Esophagus muscularis mucosa (tissue), 4 donors: ENCODE results near the gene IRAG1.

Experiments used
- EP300 ChIP-seq: sonication (generic); formaldehyde crosslinking; IDR thresholded peaks from one replicate; pipeline ENCODE4 v1.6.1; 2017; ENCODE audit warnings: antibody characterized with exemption
- POLR2AphosphoS5 ChIP-seq, 2 donors: sonication (generic); formaldehyde crosslinking; IDR thresholded peaks; one replicate each; pipeline ENCODE4 v1.6.1; 2017; ENCODE audit warnings: antibody characterized with exemption in 2 of 2
- TF ChIP-seq, protein P1 (sequence below), 3 experiments: fragments of 200-600 bp in 2 of 3; fragments of 450-650 bp in 1 of 3; sonication (generic) in 2 of 3; IDR thresholded peaks; one replicate each; pipeline ENCODE4 v1.5.1; 2017 to 2019; ENCODE audit warnings: antibody characterized with exemption in 3 of 3, mild to moderate bottlenecking in 2 of 3, moderate library complexity in 1 of 3

- no peak for TF ChIP-seq POLR2AphosphoS5 (IDR thresholded peaks at IDR 0.05)
- TF ChIP-seq, protein P1, sequence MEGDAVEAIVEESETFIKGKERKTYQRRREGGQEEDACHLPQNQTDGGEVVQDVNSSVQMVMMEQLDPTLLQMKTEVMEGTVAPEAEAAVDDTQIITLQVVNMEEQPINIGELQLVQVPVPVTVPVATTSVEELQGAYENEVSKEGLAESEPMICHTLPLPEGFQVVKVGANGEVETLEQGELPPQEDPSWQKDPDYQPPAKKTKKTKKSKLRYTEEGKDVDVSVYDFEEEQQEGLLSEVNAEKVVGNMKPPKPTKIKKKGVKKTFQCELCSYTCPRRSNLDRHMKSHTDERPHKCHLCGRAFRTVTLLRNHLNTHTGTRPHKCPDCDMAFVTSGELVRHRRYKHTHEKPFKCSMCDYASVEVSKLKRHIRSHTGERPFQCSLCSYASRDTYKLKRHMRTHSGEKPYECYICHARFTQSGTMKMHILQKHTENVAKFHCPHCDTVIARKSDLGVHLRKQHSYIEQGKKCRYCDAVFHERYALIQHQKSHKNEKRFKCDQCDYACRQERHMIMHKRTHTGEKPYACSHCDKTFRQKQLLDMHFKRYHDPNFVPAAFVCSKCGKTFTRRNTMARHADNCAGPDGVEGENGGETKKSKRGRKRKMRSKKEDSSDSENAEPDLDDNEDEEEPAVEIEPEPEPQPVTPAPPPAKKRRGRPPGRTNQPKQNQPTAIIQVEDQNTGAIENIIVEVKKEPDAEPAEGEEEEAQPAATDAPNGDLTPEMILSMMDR (IDR thresholded peaks at IDR 0.05) = no peak
- TF ChIP-seq EP300 = no peak
Measured at GRCh38 chr11:10655227-10655626, 38.3 kb downstream of the IRAG1 start.
